ENCODE measurements around the gene B4GALNT1.

Gene B4GALNT1

DNA sequence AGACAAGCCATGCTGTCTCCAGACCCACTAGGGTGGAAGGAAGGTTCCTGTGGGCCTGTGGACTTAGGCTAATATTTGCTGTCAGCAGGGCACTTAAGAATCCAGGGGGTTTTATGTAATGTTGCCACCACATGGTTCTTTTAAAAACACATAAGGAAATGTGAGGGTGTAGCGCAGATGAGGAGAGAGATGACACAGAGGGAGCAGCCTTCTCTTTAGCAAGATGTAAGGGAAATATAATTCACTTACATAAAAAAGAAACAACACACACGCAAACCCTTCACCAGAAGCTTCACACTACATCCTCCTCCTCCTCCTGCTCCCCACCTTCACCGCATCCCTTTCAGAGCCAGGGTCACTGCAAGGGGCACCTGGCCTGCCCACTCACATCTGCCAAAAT is 46.9 kb downstream of the B4GALNT1 start:
- no peak for ATAC-seq (ENCODE audit: low read depth)
- no peak overlapping the region for H3K27ac ChIP-seq (ENCODE audit: poor library complexity, severe bottlenecking)
- no peaks in the 10 kb centered on the region for H3K9me3 ChIP-seq (ENCODE audit: severe bottlenecking)
- DNase-seq (ENCODE audit: low spot score), result no peak
- TF ChIP-seq, protein P1, sequence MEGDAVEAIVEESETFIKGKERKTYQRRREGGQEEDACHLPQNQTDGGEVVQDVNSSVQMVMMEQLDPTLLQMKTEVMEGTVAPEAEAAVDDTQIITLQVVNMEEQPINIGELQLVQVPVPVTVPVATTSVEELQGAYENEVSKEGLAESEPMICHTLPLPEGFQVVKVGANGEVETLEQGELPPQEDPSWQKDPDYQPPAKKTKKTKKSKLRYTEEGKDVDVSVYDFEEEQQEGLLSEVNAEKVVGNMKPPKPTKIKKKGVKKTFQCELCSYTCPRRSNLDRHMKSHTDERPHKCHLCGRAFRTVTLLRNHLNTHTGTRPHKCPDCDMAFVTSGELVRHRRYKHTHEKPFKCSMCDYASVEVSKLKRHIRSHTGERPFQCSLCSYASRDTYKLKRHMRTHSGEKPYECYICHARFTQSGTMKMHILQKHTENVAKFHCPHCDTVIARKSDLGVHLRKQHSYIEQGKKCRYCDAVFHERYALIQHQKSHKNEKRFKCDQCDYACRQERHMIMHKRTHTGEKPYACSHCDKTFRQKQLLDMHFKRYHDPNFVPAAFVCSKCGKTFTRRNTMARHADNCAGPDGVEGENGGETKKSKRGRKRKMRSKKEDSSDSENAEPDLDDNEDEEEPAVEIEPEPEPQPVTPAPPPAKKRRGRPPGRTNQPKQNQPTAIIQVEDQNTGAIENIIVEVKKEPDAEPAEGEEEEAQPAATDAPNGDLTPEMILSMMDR (IDR thresholded peaks at IDR 0.05; ENCODE audit: poor library complexity, severe bottlenecking), result no peak
- no peaks in the 10 kb centered on the region for H3K36me3 ChIP-seq (ENCODE audit: low read depth)
- H3K4me1 ChIP-seq (ENCODE audit: insufficient read depth, poor library complexity, severe bottlenecking), result peaks cover 6% of the 10 kb centered on the region
- H3K27me3 ChIP-seq (ENCODE audit: insufficient read depth, poor library complexity, severe bottlenecking), result no peaks in the 10 kb centered on the region
- H3K4me3 ChIP-seq (ENCODE audit: severe bottlenecking), result no peak overlapping the region

DNA sequence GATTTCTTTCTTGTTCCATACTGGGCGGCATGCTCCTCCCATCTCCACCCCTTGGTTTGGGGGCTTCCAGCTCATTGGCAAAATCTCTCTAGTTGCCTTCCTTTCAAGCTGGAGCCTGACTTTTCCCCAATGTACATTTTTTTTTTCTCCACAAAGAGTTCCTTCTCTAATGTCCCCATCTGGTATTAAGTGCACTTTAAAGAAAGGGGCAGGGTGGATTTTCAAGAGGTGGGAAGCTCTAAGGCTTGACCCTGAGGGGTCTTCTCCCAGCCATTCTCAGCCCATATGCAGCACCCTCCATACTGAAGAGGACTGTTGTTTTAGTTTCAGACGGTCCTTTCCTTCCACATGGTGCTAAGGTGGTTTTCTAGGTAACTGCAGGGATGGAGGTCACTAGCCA is 47.8 kb downstream of the B4GALNT1 start:
- no peak for ATAC-seq (ENCODE audit: low read depth)
- TF ChIP-seq, protein P1 (IDR thresholded peaks at IDR 0.05; ENCODE audit: poor library complexity, severe bottlenecking), result no peak
- Histone ChIP-seq H3K4me1 (ENCODE audit: insufficient read depth, poor library complexity, severe bottlenecking) (peaks cover under 1% of the 10 kb centered on the region), H3K9me3 (ENCODE audit: severe bottlenecking) (no peaks in the 10 kb centered on the region), H3K36me3 (ENCODE audit: low read depth) (no peaks in the 10 kb centered on the region), H3K4me3 (ENCODE audit: severe bottlenecking) (no peak overlapping the region), H3K27ac (ENCODE audit: poor library complexity, severe bottlenecking) (no peak overlapping the region), H3K27me3 (ENCODE audit: insufficient read depth, poor library complexity, severe bottlenecking) (no peaks in the 10 kb centered on the region)
- DNase-seq (ENCODE audit: low spot score), result no peak

GRCh38 chr12:57584690-57585089 is 48.3 kb downstream of the B4GALNT1 start:
- Histone ChIP-seq H3K9me3 (ENCODE audit: severe bottlenecking) (no peaks in the 10 kb centered on the region), H3K27me3 (ENCODE audit: insufficient read depth, poor library complexity, severe bottlenecking) (no peaks in the 10 kb centered on the region), H3K36me3 (ENCODE audit: low read depth) (no peaks in the 10 kb centered on the region), H3K27ac (ENCODE audit: poor library complexity, severe bottlenecking) (no peak overlapping the region), H3K4me3 (ENCODE audit: severe bottlenecking) (no peak overlapping the region), H3K4me1 (ENCODE audit: insufficient read depth, poor library complexity, severe bottlenecking) (no peaks in the 10 kb centered on the region)
- DNase-seq (ENCODE audit: low spot score), result no peak
- no peak for ATAC-seq (ENCODE audit: low read depth)
- TF ChIP-seq, protein P1 (IDR thresholded peaks at IDR 0.05; ENCODE audit: poor library complexity, severe bottlenecking), result no peak

GRCh38 chr12:57584050-57584449 is 49.0 kb downstream of the B4GALNT1 start:
- Histone ChIP-seq H3K27ac (ENCODE audit: poor library complexity, severe bottlenecking) (no peak overlapping the region), H3K9me3 (ENCODE audit: severe bottlenecking) (no peaks in the 10 kb centered on the region), H3K4me3 (ENCODE audit: severe bottlenecking) (no peak overlapping the region), H3K4me1 (ENCODE audit: insufficient read depth, poor library complexity, severe bottlenecking) (no peaks in the 10 kb centered on the region), H3K27me3 (ENCODE audit: insufficient read depth, poor library complexity, severe bottlenecking) (no peaks in the 10 kb centered on the region), H3K36me3 (ENCODE audit: low read depth) (no peaks in the 10 kb centered on the region)
- no peak for DNase-seq (ENCODE audit: low spot score)
- ATAC-seq (ENCODE audit: low read depth), result no peak
- TF ChIP-seq, protein P1 (IDR thresholded peaks at IDR 0.05; ENCODE audit: poor library complexity, severe bottlenecking), result no peak

DNA sequence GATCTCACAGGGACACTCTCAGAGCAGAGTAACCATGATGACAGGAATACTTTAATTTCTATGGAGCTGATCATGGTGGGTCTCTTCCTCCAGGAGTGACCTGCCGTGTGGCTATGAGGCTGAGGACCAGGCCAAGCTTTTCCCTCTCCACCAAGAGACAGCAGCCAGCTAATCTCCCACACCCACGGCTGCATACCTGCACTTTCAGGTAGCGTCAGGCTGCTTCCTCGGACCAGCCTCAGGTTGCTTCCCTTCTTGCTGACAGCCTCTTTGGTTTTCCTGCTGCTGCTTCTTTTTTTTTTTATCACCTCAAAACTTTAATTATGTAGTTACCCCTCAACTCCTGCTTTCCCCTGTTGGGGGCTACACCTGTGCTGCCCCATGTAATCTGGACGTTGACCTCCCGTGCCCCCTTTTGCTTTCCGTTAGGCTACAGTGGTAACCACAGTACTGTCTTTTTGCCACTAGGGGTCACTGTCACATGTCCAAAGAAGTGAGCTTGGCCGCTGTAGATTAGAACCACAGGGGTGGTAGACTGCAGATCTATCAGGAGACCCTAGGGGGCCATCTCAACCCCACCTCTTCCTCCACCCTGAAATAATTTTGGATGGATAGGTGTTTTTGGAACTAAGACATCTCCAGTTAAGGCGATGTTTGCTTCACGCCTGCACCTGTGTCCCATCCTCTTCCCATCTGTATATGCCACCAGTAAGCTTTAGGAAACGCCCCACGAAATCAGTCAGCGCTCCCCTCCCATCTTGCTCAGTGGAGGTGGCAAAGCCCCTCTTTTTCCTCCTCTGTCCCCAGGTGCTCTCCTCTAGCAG is 49.8 kb downstream of the B4GALNT1 start:
- Histone ChIP-seq H3K4me3 (ENCODE audit: severe bottlenecking) (no peak overlapping the region), H3K27me3 (ENCODE audit: insufficient read depth, poor library complexity, severe bottlenecking) (no peaks in the 10 kb centered on the region), H3K27ac (ENCODE audit: poor library complexity, severe bottlenecking) (no peak overlapping the region), H3K36me3 (ENCODE audit: low read depth) (no peaks in the 10 kb centered on the region), H3K9me3 (ENCODE audit: severe bottlenecking) (no peaks in the 10 kb centered on the region), H3K4me1 (ENCODE audit: insufficient read depth, poor library complexity, severe bottlenecking) (no peaks in the 10 kb centered on the region)
- no peak for DNase-seq (ENCODE audit: low spot score)
- TF ChIP-seq, protein P1 (IDR thresholded peaks at IDR 0.05; ENCODE audit: poor library complexity, severe bottlenecking), result peak; percentile 93
- ATAC-seq (ENCODE audit: low read depth), result peak; percentile 93
